Thyroid gland (tissue), 4 donors: ENCODE measurements around the gene ADGRG6.

Experiments
- CTCF ChIP-seq, 6 experiments: fragments of 200-600 bp in 3 of 6; fragments of 450-650 bp in 3 of 6; sonication (generic) in 3 of 6; IDR thresholded peaks; one replicate each; pipeline ENCODE4 v1.5.1; 2016 to 2019; ENCODE audit warnings: antibody characterized with exemption in 6 of 6, mild to moderate bottlenecking in 2 of 6, inconsistent platforms in 1 of 6, moderate library complexity in 1 of 6
- POLR2A ChIP-seq, 2 donors: fragments of 450-650 bp; IDR thresholded peaks; one replicate each; pipeline ENCODE4 v1.6.1; 2017; ENCODE audit warnings: antibody characterized with exemption in 2 of 2, mild to moderate bottlenecking in 2 of 2, moderate library complexity in 1 of 2

GRCh38 chr6:142293121-142293520, 8.7 kb upstream of the ADGRG6 start:
- TF ChIP-seq CTCF (IDR thresholded peaks at IDR 0.05), result no peak
- TF ChIP-seq POLR2A (IDR thresholded peaks at IDR 0.05), result no peak
